Epidermal melanocyte (primary cell): ENCODE results near the gene SP110.

Experiments used
- DNase-seq: peaks from one replicate; pipeline ENCODE4 v3.0.0; 2011; ENCODE audit warnings: low spot score; ENCODE audit not compliant: insufficient read length

SP110 gene

GRCh38 chr2:230172156-230172555 is 47.6 kb downstream of the SP110 start:
- DNase-seq, result no peak

GRCh38 chr2:230170532-230170931 is 49.3 kb downstream of the SP110 start:
- DNase-seq, result no peak

- no peak for DNase-seq
These were observed 53.1 kb downstream of the SP110 start for GRCh38 chr2:230166557-230167170.

GRCh38 chr2:230164139-230164538 is 55.6 kb downstream of the SP110 start:
- no peak for DNase-seq

- no peak for DNase-seq
These were observed 56.8 kb downstream of the SP110 start for GRCh38 chr2:230162981-230163380.

- peak; percentile 19 for DNase-seq
These were observed 58.6 kb downstream of the SP110 start for GRCh38 chr2:230161184-230161583.

GRCh38 chr2:230160112-230160660 is 59.6 kb downstream of the SP110 start:
- peak; percentile 41 for DNase-seq

GRCh38 chr2:230158468-230158867 is 61.3 kb downstream of the SP110 start:
- DNase-seq, result no peak

- no peak for DNase-seq
These were observed 62.7 kb downstream of the SP110 start for GRCh38 chr2:230156782-230157699.

- DNase-seq, result no peak
These were observed 64.4 kb downstream of the SP110 start for GRCh38 chr2:230155359-230155758.

- DNase-seq, result no peak
These were observed 66.3 kb downstream of the SP110 start for GRCh38 chr2:230153390-230153976.

- no peak for DNase-seq
These were observed 67.5 kb downstream of the SP110 start for GRCh38 chr2:230152334-230152733.

GRCh38 chr2:230144355-230144754 is 75.4 kb downstream of the SP110 start:
- no peak for DNase-seq

GRCh38 chr2:230140667-230141066 is 79.1 kb downstream of the SP110 start:
- no peak for DNase-seq

GRCh38 chr2:230137902-230138539 is 81.8 kb downstream of the SP110 start:
- DNase-seq, result no peak

- no peak for DNase-seq
These were observed 84.7 kb downstream of the SP110 start for GRCh38 chr2:230135130-230135525.

GRCh38 chr2:230134496-230135129 is 85.2 kb downstream of the SP110 start:
- DNase-seq, result no peak

GRCh38 chr2:230131366-230131765 is 88.4 kb downstream of the SP110 start:
- DNase-seq, result no peak

- no peak for DNase-seq
These were observed 89.0 kb downstream of the SP110 start for GRCh38 chr2:230130668-230131364.

GRCh38 chr2:230129343-230129742 is 90.4 kb downstream of the SP110 start:
- no peak for DNase-seq
